H1 (cell line): Measurements from ENCODE around the gene POLE2. TPM values are rescaled to one million over a fixed set of nuclear protein-coding genes. Genes with fewer than 3 reads are reported as not detected.

Source experiments
- KDM4A ChIP-seq: IDR thresholded peaks from one replicate; pipeline ENCODE4 v1.7.1; 2012; ENCODE audit warnings: low read depth, mild to moderate bottlenecking, moderate library complexity, low read length, inconsistent platforms; ENCODE audit not compliant: severe bottlenecking
- polyA plus RNA-seq, 7 experiments: library from polyadenylated mRNA; depleted of rRNA in 3 of 7; stranded (reverse) in 5 of 7; unstranded in 2 of 7; fragments of >200 nt in 5 of 7; fragments of 200-250 nt in 2 of 7; gene quantifications; 1 replicate in 5 of 7; 2 replicates in 1 of 7; 4 replicates in 1 of 7; pipeline versions ENCODE4 v1.2.1 to v1.2.3, GENCODE V29; 2011 to 2013; ENCODE audit warnings: missing spikeins in 2 of 7, mixed read lengths in 2 of 7
- total RNA-seq: library from RNA; stranded (reverse); fragmentation: NEBNext Ultra II Directional; extraction: Animal tissue kit (Norgen Biotek cat#: 25700); gene quantifications from 2 replicates; pipeline ENCODE4 v1.2.1, GENCODE V29; 2021
- TF ChIP-seq, protein P1 (sequence below): fragments of 300-600 bp; sonication (generic); IDR thresholded peaks from 2 replicates; pipeline ENCODE4 v1.7.1; 2012; ENCODE audit warnings: low read length, moderate library complexity, mild to moderate bottlenecking, inconsistent platforms; ENCODE audit not compliant: insufficient replicate concordance

Gene POLE2
- total and polyA plus RNA-seq, 2 of the 8 experiments (the other 6 are each of a cell fraction or from before 2014, with no cell fraction given): 31.2 to 41.7 TPM

DNA sequence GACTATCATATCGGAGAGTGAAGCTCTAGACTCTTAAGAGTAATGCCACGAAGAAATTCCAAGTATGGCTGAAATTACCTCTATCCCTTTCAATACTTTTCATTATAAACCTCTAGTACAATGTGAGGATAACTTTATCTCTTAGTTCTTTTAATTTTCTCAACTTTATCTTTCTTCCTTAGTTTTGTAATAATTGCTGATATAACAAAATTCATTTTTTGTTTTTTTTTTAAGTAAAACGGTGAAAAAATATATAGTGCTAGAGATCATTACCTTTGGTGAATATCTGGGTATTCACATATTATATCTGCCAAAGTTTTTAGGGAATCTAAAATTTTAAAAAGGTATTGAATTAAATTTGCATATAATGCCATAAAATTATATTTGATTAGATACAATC, 33.5 kb downstream of the POLE2 start (continued):
- TF ChIP-seq, protein P1, sequence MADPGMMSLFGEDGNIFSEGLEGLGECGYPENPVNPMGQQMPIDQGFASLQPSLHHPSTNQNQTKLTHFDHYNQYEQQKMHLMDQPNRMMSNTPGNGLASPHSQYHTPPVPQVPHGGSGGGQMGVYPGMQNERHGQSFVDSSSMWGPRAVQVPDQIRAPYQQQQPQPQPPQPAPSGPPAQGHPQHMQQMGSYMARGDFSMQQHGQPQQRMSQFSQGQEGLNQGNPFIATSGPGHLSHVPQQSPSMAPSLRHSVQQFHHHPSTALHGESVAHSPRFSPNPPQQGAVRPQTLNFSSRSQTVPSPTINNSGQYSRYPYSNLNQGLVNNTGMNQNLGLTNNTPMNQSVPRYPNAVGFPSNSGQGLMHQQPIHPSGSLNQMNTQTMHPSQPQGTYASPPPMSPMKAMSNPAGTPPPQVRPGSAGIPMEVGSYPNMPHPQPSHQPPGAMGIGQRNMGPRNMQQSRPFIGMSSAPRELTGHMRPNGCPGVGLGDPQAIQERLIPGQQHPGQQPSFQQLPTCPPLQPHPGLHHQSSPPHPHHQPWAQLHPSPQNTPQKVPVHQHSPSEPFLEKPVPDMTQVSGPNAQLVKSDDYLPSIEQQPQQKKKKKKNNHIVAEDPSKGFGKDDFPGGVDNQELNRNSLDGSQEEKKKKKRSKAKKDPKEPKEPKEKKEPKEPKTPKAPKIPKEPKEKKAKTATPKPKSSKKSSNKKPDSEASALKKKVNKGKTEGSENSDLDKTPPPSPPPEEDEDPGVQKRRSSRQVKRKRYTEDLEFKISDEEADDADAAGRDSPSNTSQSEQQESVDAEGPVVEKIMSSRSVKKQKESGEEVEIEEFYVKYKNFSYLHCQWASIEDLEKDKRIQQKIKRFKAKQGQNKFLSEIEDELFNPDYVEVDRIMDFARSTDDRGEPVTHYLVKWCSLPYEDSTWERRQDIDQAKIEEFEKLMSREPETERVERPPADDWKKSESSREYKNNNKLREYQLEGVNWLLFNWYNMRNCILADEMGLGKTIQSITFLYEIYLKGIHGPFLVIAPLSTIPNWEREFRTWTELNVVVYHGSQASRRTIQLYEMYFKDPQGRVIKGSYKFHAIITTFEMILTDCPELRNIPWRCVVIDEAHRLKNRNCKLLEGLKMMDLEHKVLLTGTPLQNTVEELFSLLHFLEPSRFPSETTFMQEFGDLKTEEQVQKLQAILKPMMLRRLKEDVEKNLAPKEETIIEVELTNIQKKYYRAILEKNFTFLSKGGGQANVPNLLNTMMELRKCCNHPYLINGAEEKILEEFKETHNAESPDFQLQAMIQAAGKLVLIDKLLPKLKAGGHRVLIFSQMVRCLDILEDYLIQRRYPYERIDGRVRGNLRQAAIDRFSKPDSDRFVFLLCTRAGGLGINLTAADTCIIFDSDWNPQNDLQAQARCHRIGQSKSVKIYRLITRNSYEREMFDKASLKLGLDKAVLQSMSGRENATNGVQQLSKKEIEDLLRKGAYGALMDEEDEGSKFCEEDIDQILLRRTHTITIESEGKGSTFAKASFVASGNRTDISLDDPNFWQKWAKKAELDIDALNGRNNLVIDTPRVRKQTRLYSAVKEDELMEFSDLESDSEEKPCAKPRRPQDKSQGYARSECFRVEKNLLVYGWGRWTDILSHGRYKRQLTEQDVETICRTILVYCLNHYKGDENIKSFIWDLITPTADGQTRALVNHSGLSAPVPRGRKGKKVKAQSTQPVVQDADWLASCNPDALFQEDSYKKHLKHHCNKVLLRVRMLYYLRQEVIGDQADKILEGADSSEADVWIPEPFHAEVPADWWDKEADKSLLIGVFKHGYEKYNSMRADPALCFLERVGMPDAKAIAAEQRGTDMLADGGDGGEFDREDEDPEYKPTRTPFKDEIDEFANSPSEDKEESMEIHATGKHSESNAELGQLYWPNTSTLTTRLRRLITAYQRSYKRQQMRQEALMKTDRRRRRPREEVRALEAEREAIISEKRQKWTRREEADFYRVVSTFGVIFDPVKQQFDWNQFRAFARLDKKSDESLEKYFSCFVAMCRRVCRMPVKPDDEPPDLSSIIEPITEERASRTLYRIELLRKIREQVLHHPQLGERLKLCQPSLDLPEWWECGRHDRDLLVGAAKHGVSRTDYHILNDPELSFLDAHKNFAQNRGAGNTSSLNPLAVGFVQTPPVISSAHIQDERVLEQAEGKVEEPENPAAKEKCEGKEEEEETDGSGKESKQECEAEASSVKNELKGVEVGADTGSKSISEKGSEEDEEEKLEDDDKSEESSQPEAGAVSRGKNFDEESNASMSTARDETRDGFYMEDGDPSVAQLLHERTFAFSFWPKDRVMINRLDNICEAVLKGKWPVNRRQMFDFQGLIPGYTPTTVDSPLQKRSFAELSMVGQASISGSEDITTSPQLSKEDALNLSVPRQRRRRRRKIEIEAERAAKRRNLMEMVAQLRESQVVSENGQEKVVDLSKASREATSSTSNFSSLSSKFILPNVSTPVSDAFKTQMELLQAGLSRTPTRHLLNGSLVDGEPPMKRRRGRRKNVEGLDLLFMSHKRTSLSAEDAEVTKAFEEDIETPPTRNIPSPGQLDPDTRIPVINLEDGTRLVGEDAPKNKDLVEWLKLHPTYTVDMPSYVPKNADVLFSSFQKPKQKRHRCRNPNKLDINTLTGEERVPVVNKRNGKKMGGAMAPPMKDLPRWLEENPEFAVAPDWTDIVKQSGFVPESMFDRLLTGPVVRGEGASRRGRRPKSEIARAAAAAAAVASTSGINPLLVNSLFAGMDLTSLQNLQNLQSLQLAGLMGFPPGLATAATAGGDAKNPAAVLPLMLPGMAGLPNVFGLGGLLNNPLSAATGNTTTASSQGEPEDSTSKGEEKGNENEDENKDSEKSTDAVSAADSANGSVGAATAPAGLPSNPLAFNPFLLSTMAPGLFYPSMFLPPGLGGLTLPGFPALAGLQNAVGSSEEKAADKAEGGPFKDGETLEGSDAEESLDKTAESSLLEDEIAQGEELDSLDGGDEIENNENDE: no peak
- TF ChIP-seq KDM4A: no peak
